ENCODE data around the gene AK1. TPM values are rescaled to one million over a fixed set of nuclear protein-coding genes. Genes with fewer than 3 reads are reported as not detected.
A peak's percentile ranks its signal among the peaks of the same experiment; 100 is the strongest.

The AK1 gene
- total and polyA plus RNA-seq, 9 of the 15 experiments (the other 6 are each of a cell fraction or from before 2014, with no cell fraction given): 10.1 to 71.8 (median 39.0) TPM

DNA sequence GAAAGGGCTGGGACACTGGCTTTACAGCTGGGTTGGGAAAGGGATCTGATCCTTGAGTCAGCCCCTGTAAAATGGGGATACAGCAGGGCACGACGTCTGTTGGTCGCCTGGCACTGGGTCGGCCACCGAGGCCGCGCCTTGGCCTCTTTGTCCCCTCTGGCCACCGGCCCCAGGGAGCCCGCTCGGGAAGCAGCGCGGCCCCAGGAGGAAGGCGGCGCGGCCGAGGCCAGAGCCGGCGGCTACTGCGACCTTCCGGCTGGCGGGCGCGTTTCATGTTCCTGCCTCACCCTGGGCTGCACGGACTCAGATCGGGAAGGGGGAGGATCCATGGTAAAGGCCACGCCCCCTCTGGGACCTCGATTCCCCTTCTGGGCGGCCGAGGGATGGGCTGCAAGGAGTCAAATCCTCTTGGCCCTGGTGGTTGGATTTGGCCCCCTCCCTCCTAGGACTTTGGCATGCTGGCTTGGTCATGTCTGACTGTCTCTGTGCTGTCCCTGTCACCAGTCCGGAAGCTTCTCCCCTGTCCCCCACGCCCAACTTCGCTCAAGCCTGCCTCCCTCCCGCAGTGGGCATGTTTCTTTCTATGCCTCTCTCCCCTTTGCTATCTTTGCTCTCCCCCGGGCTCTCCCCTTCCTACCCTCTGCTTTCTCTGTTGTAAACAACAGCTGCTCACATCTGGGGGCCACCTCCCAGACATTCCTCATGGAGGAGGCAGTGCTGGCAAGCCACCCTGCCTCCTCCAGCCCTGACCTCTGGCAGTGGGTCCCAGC lies 49.0 kb downstream of the AK1 start (continued):
- TF ChIP-seq HMGN3 (IDR thresholded peaks at IDR 0.05; ENCODE audit: borderline replicate concordance, extremely low read depth, insufficient read length, low read depth, low read length): peak; percentile 71
- TF ChIP-seq RFX1 (IDR thresholded peaks at IDR 0.05): no peak
- TF ChIP-seq, protein P1, sequence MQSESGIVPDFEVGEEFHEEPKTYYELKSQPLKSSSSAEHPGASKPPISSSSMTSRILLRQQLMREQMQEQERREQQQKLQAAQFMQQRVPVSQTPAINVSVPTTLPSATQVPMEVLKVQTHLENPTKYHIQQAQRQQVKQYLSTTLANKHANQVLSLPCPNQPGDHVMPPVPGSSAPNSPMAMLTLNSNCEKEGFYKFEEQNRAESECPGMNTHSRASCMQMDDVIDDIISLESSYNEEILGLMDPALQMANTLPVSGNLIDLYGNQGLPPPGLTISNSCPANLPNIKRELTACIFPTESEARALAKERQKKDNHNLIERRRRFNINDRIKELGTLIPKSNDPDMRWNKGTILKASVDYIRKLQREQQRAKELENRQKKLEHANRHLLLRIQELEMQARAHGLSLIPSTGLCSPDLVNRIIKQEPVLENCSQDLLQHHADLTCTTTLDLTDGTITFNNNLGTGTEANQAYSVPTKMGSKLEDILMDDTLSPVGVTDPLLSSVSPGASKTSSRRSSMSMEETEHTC (IDR thresholded peaks at IDR 0.05): no peak
- TF ChIP-seq CREB3 (tag; conservative IDR thresholded peaks at IDR 0.05; ENCODE audit: low read depth): peak; percentile 62; the same call in 1 of the 2 replicates
- no peak for TF ChIP-seq ZKSCAN1 (IDR thresholded peaks at IDR 0.05; ENCODE audit: low read depth, low read length)
- TF ChIP-seq CBFB (CRISPR knock-in tag; IDR thresholded peaks at IDR 0.05): 0 out of 2 replicates have a peak, but pooled peaks have one; percentile 18
- peak; percentile 86 for TF ChIP-seq TAF1 (IDR thresholded peaks at IDR 0.05; ENCODE audit: control insufficient read depth, extremely low read depth, insufficient read depth, low read length, severe bottlenecking)
- TF ChIP-seq TFAP4 (CRISPR knock-in tag; IDR thresholded peaks at IDR 0.05; ENCODE audit: borderline replicate concordance): peak; percentile 67; the same call in 1 of the 2 replicates
- no peak for TF ChIP-seq HNRNPLL (IDR thresholded peaks at IDR 0.05; ENCODE audit: low read depth, low read length, poor library complexity, severe bottlenecking)
- TF ChIP-seq BCOR (IDR thresholded peaks at IDR 0.05): 0 out of 2 replicates have a peak, but pooled peaks have one; percentile 5
- TF ChIP-seq EGR1 (conservative IDR thresholded peaks at IDR 0.05): no peak
- TF ChIP-seq ZBTB1 (CRISPR knock-in tag; IDR thresholded peaks at IDR 0.05; ENCODE audit: borderline replicate concordance, low read depth): no peak
- peak; percentile 90 for TF ChIP-seq TBP (optimal IDR thresholded peaks at IDR 0.05; ENCODE audit: low read depth, low read length)
- TF ChIP-seq ESRRA (IDR thresholded peaks at IDR 0.05; ENCODE audit: borderline replicate concordance, low read depth): peak; percentile 45
- no peak for TF ChIP-seq ZFP30 (CRISPR knock-in tag; IDR thresholded peaks at IDR 0.05; ENCODE audit: borderline replicate concordance)
- TF ChIP-seq EP400 (IDR thresholded peaks at IDR 0.05): peak; percentile 46
- peak in 1 of 2 experiments; percentile 35; a peak in 1 of 4 replicates for TF ChIP-seq RAD21 (CRISPR knock-in tag; conservative IDR thresholded peaks at IDR 0.05 in 1 of 2, IDR thresholded peaks at IDR 0.05 in 1 of 2)
- TF ChIP-seq CBFA2T3 (IDR thresholded peaks at IDR 0.05): peak; percentile 51
- TF ChIP-seq MTA3 (IDR thresholded peaks at IDR 0.05; ENCODE audit: borderline replicate concordance): peak; percentile 80; the same call in 1 of the 2 replicates
- TF ChIP-seq ZNF589 (CRISPR knock-in tag; IDR thresholded peaks at IDR 0.05; ENCODE audit: low read depth): peak; percentile 22; the same call in 1 of the 2 replicates
- no peak for TF ChIP-seq ZNF184 (CRISPR knock-in tag; IDR thresholded peaks at IDR 0.05)
- TF ChIP-seq HDAC1 (IDR thresholded peaks at IDR 0.05): peak in 1 of 2 experiments; percentile 46; a peak in 2 of 4 replicates
- no peak for TF ChIP-seq HNRNPH1 (optimal IDR thresholded peaks at IDR 0.05; ENCODE audit: low read depth, low read length)
- 0 out of 2 replicates have a peak, but pooled peaks have one; percentile 68 for TF ChIP-seq HNRNPL (IDR thresholded peaks at IDR 0.05; ENCODE audit: low read depth, low read length)
